Measurements from ENCODE around the gene DSCAML1. TPM values are rescaled to one million over a fixed set of nuclear protein-coding genes. Genes with fewer than 3 reads are reported as not detected.

Gene DSCAML1
- total and polyA plus RNA-seq, 9 of the 15 experiments (the other 6 are each of a cell fraction or from before 2014, with no cell fraction given): not detected

GRCh38 chr11:117761993-117762392, 35.0 kb downstream of the DSCAML1 start:
- in situ Hi-C loops (cut with MboI): no loop called here
- DNase-seq (ENCODE audit: extremely low read depth in 1 of 4, low spot score in 3 of 4) (no peak), FAIRE-seq (no peak), ATAC-seq (no peak)
- ChIA-PET CTCF (ENCODE audit: low intra/inter-chr PET ratio) (no interaction called here), POLR2A (no interaction called here)
- BruUV-seq (replicated peaks): no TSS peak
- Histone ChIP-seq H3K27me3 (ENCODE audit: control insufficient read depth in 2 of 2, insufficient read depth in 2 of 2, low read length in 2 of 2) (peaks cover 25 to 41% of the 10 kb centered on the region in 2 experiments), H3K79me2 (ENCODE audit: control insufficient read depth, insufficient read depth, low read length) (no peaks in the 10 kb centered on the region), H3K9me3 (replicated peaks; ENCODE audit: control insufficient read depth, insufficient read depth, low read depth, low read length) (no peaks in the 10 kb centered on the region), H3K27ac (ENCODE audit: extremely low read depth, low read depth, low read length) (no peak overlapping the region), H3K9me1 (ENCODE audit: control insufficient read depth, insufficient read depth, low read length) (no peaks in the 10 kb centered on the region), H2AFZ (ENCODE audit: low read depth, low read length) (no peak overlapping the region), H3K4me3 (no peak overlapping the region), H3K4me1 (replicated peaks in 1 of 2; ENCODE audit: control insufficient read depth in 2 of 2, insufficient read depth in 2 of 2, low read length in 2 of 2) (no peaks in the 10 kb centered on the region), H3K36me3 (ENCODE audit: control insufficient read depth, insufficient read depth, low read length) (no peaks in the 10 kb centered on the region), H3K4me2 (ENCODE audit: insufficient read depth, low read length) (no peak overlapping the region), H4K20me1 (replicated peaks; ENCODE audit: control insufficient read depth, insufficient read depth, low read length) (no peaks in the 10 kb centered on the region), H3K9ac (ENCODE audit: insufficient read depth in 1 of 2, low read depth in 2 of 2, low read length in 2 of 2) (no peak overlapping the region)
- intact Hi-C loops (cut with micrococcal nuclease): no loop called here
- WGBS (ENCODE audit: insufficient coverage, low coverage, missing lambda C conversion rate): 1% methylated on average over 7 of the region's 7 CpGs
- TF ChIP-seq ZBTB17 (CRISPR knock-in tag; IDR thresholded peaks at IDR 0.05) (no peak), ZNF23 (CRISPR knock-in tag; IDR thresholded peaks at IDR 0.05) (no peak), ZNF583 (CRISPR knock-in tag; IDR thresholded peaks at IDR 0.05) (no peak), EWSR1 (IDR thresholded peaks at IDR 0.05; ENCODE audit: borderline replicate concordance, low read depth, partially characterized antibody) (no peak), CREB5 (CRISPR knock-in tag; IDR thresholded peaks at IDR 0.05) (no peak), SNAPC5 (CRISPR knock-in tag; IDR thresholded peaks at IDR 0.05) (no peak), ZNF347 (CRISPR knock-in tag; IDR thresholded peaks at IDR 0.05; ENCODE audit: low read depth) (no peak)

Measured in K562 (cell line).